ENCODE results near the gene TMEM238. TPM values are rescaled to one million over a fixed set of nuclear protein-coding genes. Genes with fewer than 3 reads are reported as not detected.

Gene TMEM238
- total RNA-seq, 1 experiment from 2014 or later: 18.1 TPM

- POLR2A ChIA-PET: interaction anchor here (0.6 kb wide), 1 partner anchor 8 kb away, joined by 3 read pairs; no protein-coding TSS in a partner anchor
- peaks cover 22% of the 10 kb centered on the region for H3K36me3 Mint-ChIP-seq (ENCODE audit: insufficient read depth, unreplicated experiment)
- no peak for TF ChIP-seq CTCF (IDR thresholded peaks at IDR 0.05; ENCODE audit: insufficient read depth in 1 of 2, low read depth in 1 of 2, low read length in 1 of 2, severe bottlenecking in 1 of 2, unreplicated experiment in 1 of 2)
Observed at GRCh38 chr19:55347442-55348009, 36.6 kb downstream of the TMEM238 start.

GRCh38 chr19:55346725-55347441 is 37.2 kb downstream of the TMEM238 start:
- no TSS peak for BruUV-seq (replicated peaks)
- Histone ChIP-seq H3K27me3 (replicated peaks; ENCODE audit: control insufficient read depth, insufficient read depth, low read length) (no peaks in the 10 kb centered on the region; the same call in 1 of the 2 replicates), H3K4me3 (ENCODE audit: low read depth, low read length) (no peak overlapping the region), H3K36me3 (ENCODE audit: control insufficient read depth, insufficient read depth, low read length) (peaks cover 3% of the 10 kb centered on the region; the same call in 1 of the 2 replicates), H3K4me1 (no peaks in the 10 kb centered on the region), H3K9me3 (no peaks in the 10 kb centered on the region)
- no peaks in the 10 kb centered on the region for H3K4me1 Mint-ChIP-seq (ENCODE audit: low read depth, unreplicated experiment)
- DNase-seq: peak in 1 of 2 experiments; percentile 28
- no peak overlapping the region for H3K4me3 Mint-ChIP-seq (ENCODE audit: unreplicated experiment)
- H3K9me3 Mint-ChIP-seq (ENCODE audit: unreplicated experiment): no peaks in the 10 kb centered on the region
- POLR2A ChIA-PET: interaction anchor here (0.6 kb wide), 1 partner anchor 8 kb away, joined by 3 read pairs; no protein-coding TSS in a partner anchor
- TF ChIP-seq CTCF (IDR thresholded peaks at IDR 0.05; ENCODE audit: insufficient read depth in 1 of 2, low read depth in 1 of 2, low read length in 1 of 2, severe bottlenecking in 1 of 2, unreplicated experiment in 1 of 2): no peak
- no peak overlapping the region for H3K27ac Mint-ChIP-seq (ENCODE audit: unreplicated experiment)
- peaks cover 20% of the 10 kb centered on the region for H3K36me3 Mint-ChIP-seq (ENCODE audit: insufficient read depth, unreplicated experiment)
- H3K27me3 Mint-ChIP-seq (ENCODE audit: insufficient read depth, unreplicated experiment): peaks cover 4% of the 10 kb centered on the region
- intact Hi-C loops (cut with micrococcal nuclease; ENCODE audit: unreplicated experiment): no loop called here
- CTCF ChIA-PET: no interaction called here

More at GRCh38 chr19:55347442-55348009, 36.6 kb downstream of the TMEM238 start:
- Histone ChIP-seq H3K9me3 (no peaks in the 10 kb centered on the region), H3K36me3 (ENCODE audit: control insufficient read depth, insufficient read depth, low read length) (peaks cover 3% of the 10 kb centered on the region; the same call in 1 of the 2 replicates), H3K27me3 (replicated peaks; ENCODE audit: control insufficient read depth, insufficient read depth, low read length) (no peaks in the 10 kb centered on the region; the same call in 1 of the 2 replicates), H3K4me1 (peaks cover 5% of the 10 kb centered on the region), H3K4me3 (ENCODE audit: low read depth, low read length) (no peak overlapping the region)
- intact Hi-C loops (cut with micrococcal nuclease; ENCODE audit: unreplicated experiment): no loop called here
- BruUV-seq (replicated peaks): no TSS peak
- Mint-ChIP-seq H3K9me3 (ENCODE audit: unreplicated experiment) (no peaks in the 10 kb centered on the region), H3K4me1 (ENCODE audit: low read depth, unreplicated experiment) (peaks cover 3% of the 10 kb centered on the region), H3K4me3 (ENCODE audit: unreplicated experiment) (no peak overlapping the region), H3K27me3 (ENCODE audit: insufficient read depth, unreplicated experiment) (peaks cover 5% of the 10 kb centered on the region), H3K27ac (ENCODE audit: unreplicated experiment) (no peak overlapping the region)
- CTCF ChIA-PET: no interaction called here
- peak in 1 of 2 experiments; percentile 32 for DNase-seq

- Histone ChIP-seq H3K36me3 (ENCODE audit: control insufficient read depth, insufficient read depth, low read length) (peaks cover 3% of the 10 kb centered on the region; the same call in 1 of the 2 replicates), H3K4me3 (ENCODE audit: low read depth, low read length) (no peak overlapping the region), H3K9me3 (no peaks in the 10 kb centered on the region), H3K27me3 (replicated peaks; ENCODE audit: control insufficient read depth, insufficient read depth, low read length) (no peaks in the 10 kb centered on the region), H3K4me1 (peaks cover 5% of the 10 kb centered on the region; the same call in 1 of the 2 replicates)
- no peak overlapping the region for H3K4me3 Mint-ChIP-seq (ENCODE audit: unreplicated experiment)
- BruUV-seq (replicated peaks): no TSS peak
- H3K27ac Mint-ChIP-seq (ENCODE audit: unreplicated experiment): no peak overlapping the region
- peak in 1 of 2 experiments; percentile 33 for DNase-seq
- peaks cover 6% of the 10 kb centered on the region for H3K4me1 Mint-ChIP-seq (ENCODE audit: low read depth, unreplicated experiment)
- TF ChIP-seq CTCF (IDR thresholded peaks at IDR 0.05; ENCODE audit: insufficient read depth in 1 of 2, low read depth in 1 of 2, low read length in 1 of 2, severe bottlenecking in 1 of 2, unreplicated experiment in 1 of 2): no peak
- intact Hi-C loops (cut with micrococcal nuclease; ENCODE audit: unreplicated experiment): no loop called here
- no peaks in the 10 kb centered on the region for H3K27me3 Mint-ChIP-seq (ENCODE audit: insufficient read depth, unreplicated experiment)
- H3K36me3 Mint-ChIP-seq (ENCODE audit: insufficient read depth, unreplicated experiment): peaks cover 20% of the 10 kb centered on the region
- CTCF ChIA-PET: no interaction called here
- POLR2A ChIA-PET: no interaction called here
- no peaks in the 10 kb centered on the region for H3K9me3 Mint-ChIP-seq (ENCODE audit: unreplicated experiment)
Observed at GRCh38 chr19:55345818-55346724, 38.0 kb downstream of the TMEM238 start.
